Activated CD4-positive, alpha-beta T cell treated with anti-CD3 and anti-CD28 coated beads, Interleukin-2, amount 10 ng/mL, durations not matched to agents 7 days and 5 days (primary cell): ENCODE data around the gene CREBZF. TPM values are rescaled to one million over a fixed set of nuclear protein-coding genes. Genes with fewer than 3 reads are reported as not detected.
"Not testable (repeated sequence)": the region's sequence is repeated elsewhere in the genome, so short reads cannot be mapped to it uniquely, and the experiment has no call there.

Source experiments
- CTCF ChIA-PET: fragments of 350-600 bp; sonication (Branson Sonifier 250); formaldehyde crosslinking; loops from one replicate; lab custom pipeline; 2021; ENCODE audit warnings: antibody characterized with exemption; lab: Charles Lee
- POLR2A ChIA-PET: fragments of 350-600 bp; sonication (Branson Sonifier 250); formaldehyde crosslinking; loops from one replicate; lab custom pipeline; 2021; ENCODE audit warnings: antibody characterized with exemption; lab: Charles Lee
- DNase-seq: peaks from one replicate; pipeline ENCODE4 v3.0.0-alpha.2; 2020
- H3K27ac Mint-ChIP-seq: one replicate; pipeline ENCODE4 v1.8.0; 2021; ENCODE audit warnings: mild to moderate bottlenecking, moderate library complexity, mixed read lengths
- H3K27me3 Mint-ChIP-seq: one replicate; pipeline ENCODE4 v1.8.0; 2021; ENCODE audit warnings: mixed read lengths
- H3K36me3 Mint-ChIP-seq: one replicate; pipeline ENCODE4 v1.8.0; 2021; ENCODE audit warnings: low read depth, mixed read lengths
- H3K4me1 Mint-ChIP-seq: one replicate; pipeline ENCODE4 v1.8.0; 2021; ENCODE audit warnings: mixed read lengths
- H3K4me3 Mint-ChIP-seq: one replicate; pipeline ENCODE4 v1.8.0; 2021; ENCODE audit warnings: mild to moderate bottlenecking, moderate library complexity, mixed read lengths
- H3K9me3 Mint-ChIP-seq: one replicate; pipeline ENCODE4 v1.8.0; 2021; ENCODE audit warnings: mixed read lengths
- total RNA-seq, 2 experiments: library from RNA; stranded (reverse); gene quantifications; one replicate each; pipeline ENCODE4 v1.2.3, GENCODE V29; 2021

The CREBZF gene
- total RNA-seq, 2 experiments from 2014 or later, result 55.5 to 57.2 TPM

DNA sequence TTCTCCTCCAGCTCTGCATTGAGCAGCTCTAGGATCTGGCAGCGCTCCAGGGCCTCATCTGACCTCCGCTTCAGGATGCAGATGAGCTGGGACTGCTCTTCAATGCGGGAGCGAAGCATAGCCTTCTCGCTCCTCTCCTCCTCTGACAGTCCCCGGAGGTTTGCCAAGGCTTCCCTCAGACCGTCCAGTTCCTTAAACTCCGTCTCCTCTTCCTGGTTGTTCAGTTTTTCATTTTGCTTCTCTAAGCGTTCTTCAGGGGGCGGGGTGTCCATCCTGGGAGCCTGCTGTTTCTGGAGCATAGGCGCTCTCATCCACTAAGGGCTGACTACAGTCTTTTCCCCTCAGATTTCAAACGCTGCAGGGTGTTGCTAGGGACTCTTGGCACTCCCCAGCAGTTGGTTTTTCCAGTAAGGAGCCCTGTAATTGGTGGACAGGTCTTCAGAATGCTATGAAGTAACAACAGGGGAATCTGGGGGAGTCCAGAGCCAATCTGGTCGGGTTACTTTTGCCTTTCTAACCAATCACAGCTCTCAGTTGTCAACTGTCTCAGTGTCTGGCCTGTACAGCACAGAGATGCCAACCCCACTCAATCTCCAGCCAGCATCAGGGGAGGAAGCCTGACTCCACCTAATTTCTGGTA is 21.0 kb upstream of the CREBZF start, which contains the start of gene CCDC89:
TSS of gene CCDC89 (minus strand) at position 376 of the 640 bp plus-strand sequence. CDS start at position 311, 65 bp downstream.
- Mint-ChIP-seq H3K9me3 (no peaks in the 10 kb centered on the region), H3K4me3 (no peak within 1 kb of the TSS), H3K27me3 (peaks cover 4% of the 10 kb centered on the region), H3K27ac (no peak within 1 kb of the TSS), H3K4me1 (peaks cover 19% of the 10 kb centered on the region), H3K36me3 (peaks cover 4% of the 10 kb centered on the region)
- POLR2A ChIA-PET, result no interaction called here
- CTCF ChIA-PET, result interaction anchor here (0.7 to 1.3 kb wide), 7 partner anchors 9 to 169 kb away, joined by 3 to 4 read pairs (median 3); partner anchors contain the start of genes CCDC83 and CREBZF
- no peak for DNase-seq

DNA sequence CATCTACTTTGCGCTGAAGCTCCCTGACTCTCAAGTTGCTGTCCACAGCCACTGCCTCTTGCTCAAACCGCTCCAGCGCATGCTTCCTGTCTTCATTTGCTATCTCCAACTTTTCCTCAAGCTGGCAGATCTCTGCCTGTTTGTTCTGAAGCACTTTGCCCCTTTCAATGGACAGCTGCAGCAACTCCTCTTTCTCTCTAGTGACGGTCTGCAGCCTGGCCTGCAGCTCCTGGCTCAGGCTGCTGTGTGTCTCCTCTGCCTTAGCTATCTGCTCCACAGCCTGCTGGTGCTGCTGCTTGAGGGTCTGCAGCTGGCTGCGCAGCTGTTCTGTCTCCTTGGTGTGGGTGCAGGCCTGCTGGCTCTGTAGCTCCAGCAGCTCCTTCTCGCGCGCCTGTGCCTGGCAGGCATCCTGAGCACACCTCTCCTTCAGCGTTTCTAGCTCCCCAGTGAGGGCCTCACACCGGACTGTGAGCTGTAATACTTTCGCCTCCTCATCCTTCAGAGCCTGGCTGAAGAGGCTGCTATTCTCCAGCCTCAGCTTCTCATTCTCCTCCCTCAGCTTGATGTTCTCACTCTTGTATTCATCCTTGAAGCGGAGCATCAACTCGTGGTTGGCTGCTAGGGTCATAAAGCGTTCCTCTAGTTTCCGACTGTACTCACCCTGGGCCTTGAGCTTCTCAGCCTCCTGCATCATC is 20.3 kb upstream of the CREBZF start:
- Mint-ChIP-seq H3K4me3 (no peak overlapping the region), H3K27ac (no peak overlapping the region), H3K27me3 (peaks cover 8% of the 10 kb centered on the region), H3K36me3 (peaks cover 2% of the 10 kb centered on the region), H3K4me1 (peaks cover 17% of the 10 kb centered on the region), H3K9me3 (no peaks in the 10 kb centered on the region)
- no peak for DNase-seq
- CTCF ChIA-PET, result interaction anchor here (0.9 to 1.6 kb wide), 7 partner anchors 8 to 170 kb away, joined by 3 to 4 read pairs (median 3); partner anchors contain the start of gene CCDC83
- POLR2A ChIA-PET, result no interaction called here

DNA sequence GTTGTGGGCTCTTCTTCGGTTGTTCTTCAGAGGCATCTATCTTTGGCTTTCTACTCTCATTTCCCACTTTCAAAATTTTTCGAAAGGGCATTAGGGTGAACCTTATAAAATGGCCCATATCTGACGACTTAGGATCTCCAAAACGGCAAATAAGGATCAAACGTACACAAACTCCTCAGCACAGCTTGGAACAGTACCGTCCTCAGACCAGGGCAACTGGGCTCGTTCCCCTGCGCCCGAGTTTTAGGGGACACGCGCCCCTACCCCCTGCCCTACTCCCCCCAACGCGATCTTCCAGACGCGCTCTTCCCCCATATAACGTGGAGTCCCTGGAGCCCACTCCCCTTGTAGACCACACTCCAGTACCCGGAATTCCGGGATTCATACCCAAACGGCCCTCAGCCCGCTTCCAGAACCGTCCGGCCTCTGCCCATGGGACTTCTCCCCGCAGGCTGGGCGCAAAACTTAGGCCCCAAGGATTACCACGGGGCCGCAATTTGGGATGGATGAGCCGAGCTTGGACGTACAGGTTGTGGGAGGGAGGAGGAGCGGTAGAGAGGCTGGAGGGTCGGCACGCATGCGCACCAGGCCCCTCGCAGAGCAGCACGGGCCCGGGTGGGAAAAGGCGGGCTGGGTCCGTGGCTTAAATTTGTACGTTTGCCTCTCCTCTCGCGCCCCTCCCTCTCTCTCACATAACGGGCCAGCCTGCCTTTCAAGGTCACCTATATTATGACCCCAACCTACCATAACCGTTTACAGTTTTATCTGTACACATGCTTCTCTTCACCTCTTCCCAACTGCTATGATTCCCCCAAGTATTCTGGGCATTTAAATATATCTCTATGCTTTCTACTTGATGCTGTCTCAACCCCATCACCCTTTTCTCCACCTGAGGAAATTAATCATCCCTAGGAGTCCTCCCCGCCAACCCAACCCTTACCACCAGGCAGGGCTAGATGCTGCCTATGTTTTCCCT is 17.7 kb upstream of the CREBZF start:
- Mint-ChIP-seq H3K9me3 (no peaks in the 10 kb centered on the region), H3K27me3 (peaks cover 19% of the 10 kb centered on the region), H3K36me3 (no peaks in the 10 kb centered on the region), H3K27ac (peak overlapping the region; percentile 83), H3K4me3 (peak overlapping the region; percentile 62), H3K4me1 (peaks cover 16% of the 10 kb centered on the region)
- ChIA-PET POLR2A (no interaction called here), CTCF (interaction anchor here (0.6 to 1.6 kb wide), 3 partner anchors 8 to 232 kb away, joined by 4 read pairs; no protein-coding TSS in a partner anchor)
- DNase-seq, result peak; percentile 53

DNA sequence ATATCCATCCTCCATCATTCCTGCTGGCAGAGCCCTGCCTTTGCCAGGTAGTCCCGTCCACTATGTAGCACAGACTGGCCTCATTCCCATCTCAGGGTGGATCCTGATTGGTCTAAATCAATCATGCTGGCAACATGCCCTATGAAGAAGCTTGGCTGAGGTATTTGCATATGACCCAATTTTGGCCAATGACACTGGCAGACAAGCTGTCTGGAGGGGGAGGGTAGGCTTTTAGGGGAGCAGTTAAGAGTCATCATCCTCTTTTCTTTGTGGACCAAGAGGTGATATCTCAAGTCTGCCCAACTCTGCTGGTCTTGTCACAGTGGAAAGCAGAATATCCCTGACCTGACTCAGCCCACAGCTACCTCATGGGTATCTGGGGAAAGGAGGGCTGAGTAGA is 16.0 kb upstream of the CREBZF start:
- no peak for DNase-seq
- H3K27ac Mint-ChIP-seq, result no peak overlapping the region
- no peaks in the 10 kb centered on the region for H3K36me3 Mint-ChIP-seq
- no peak overlapping the region for H3K4me3 Mint-ChIP-seq
- H3K27me3 Mint-ChIP-seq, result peaks cover 20% of the 10 kb centered on the region
- peaks cover 16% of the 10 kb centered on the region for H3K4me1 Mint-ChIP-seq
- ChIA-PET POLR2A (no interaction called here), CTCF (interaction anchor here (0.8 to 2.1 kb wide), 7 partner anchors 9 to 174 kb away, joined by 3 to 8 read pairs (median 4); partner anchors contain the start of genes CCDC83 and CREBZF)
- H3K9me3 Mint-ChIP-seq, result no peaks in the 10 kb centered on the region

DNA sequence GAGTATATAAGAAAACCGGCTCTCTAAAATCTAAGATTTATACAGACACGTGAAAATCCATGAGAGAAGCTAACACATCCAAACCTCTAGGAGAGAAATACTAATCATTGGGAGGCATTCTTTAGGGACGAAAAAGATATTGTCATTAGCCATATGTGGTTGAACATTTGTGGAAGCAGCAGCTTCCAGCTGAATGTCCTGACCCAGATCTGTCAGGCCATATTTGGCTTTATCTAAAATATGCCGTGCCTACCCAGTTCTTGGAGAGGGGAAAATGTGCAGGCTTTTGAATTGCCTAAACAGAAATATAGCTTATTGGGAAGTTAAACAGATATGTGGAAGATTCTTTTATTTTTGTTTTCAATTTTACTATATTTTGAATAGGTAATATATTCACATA is 14.6 kb upstream of the CREBZF start:
- H3K27me3 Mint-ChIP-seq, result peaks cover 22% of the 10 kb centered on the region
- ChIA-PET POLR2A (no interaction called here), CTCF (interaction anchor here (0.7 to 2.1 kb wide), 8 partner anchors 10 to 175 kb away, joined by 3 to 8 read pairs (median 4); partner anchors contain the start of genes CCDC83 and TMEM126A)
- no peak overlapping the region for H3K4me3 Mint-ChIP-seq
- H3K27ac Mint-ChIP-seq, result no peak overlapping the region
- no peaks in the 10 kb centered on the region for H3K36me3 Mint-ChIP-seq
- H3K9me3 Mint-ChIP-seq, result no peaks in the 10 kb centered on the region
- DNase-seq, result no peak
- peaks cover 16% of the 10 kb centered on the region for H3K4me1 Mint-ChIP-seq

DNA sequence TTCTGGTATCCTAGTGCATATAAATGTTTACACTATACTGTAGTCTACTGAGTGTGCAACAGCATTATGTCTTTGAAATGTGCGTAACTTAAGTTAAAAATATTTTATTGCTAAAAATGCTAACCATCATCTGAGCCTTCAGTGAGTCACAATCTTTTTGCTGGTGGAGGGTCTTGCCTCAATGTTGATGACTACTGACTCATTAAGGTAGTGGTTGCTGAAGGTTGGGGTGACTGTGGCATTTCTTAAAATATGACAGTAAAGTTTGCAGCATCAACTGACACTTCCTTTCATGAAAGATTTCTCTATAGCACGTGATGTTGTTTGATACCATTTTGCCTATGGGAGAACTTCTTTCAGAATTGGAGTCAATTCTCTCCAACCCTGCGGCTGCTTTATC is 8.5 kb upstream of the CREBZF start:
- Mint-ChIP-seq H3K4me1 (peaks cover 8% of the 10 kb centered on the region), H3K36me3 (peaks cover 3% of the 10 kb centered on the region), H3K4me3 (no peak overlapping the region), H3K27ac (no peak overlapping the region), H3K9me3 (peaks cover 8% of the 10 kb centered on the region), H3K27me3 (peaks cover 6% of the 10 kb centered on the region)
- POLR2A ChIA-PET, result no interaction called here
- DNase-seq, result no peak
- CTCF ChIA-PET, result interaction anchor here (1.6 kb wide), 1 partner anchor 10 kb away, joined by 4 read pairs; no protein-coding TSS in a partner anchor

DNA sequence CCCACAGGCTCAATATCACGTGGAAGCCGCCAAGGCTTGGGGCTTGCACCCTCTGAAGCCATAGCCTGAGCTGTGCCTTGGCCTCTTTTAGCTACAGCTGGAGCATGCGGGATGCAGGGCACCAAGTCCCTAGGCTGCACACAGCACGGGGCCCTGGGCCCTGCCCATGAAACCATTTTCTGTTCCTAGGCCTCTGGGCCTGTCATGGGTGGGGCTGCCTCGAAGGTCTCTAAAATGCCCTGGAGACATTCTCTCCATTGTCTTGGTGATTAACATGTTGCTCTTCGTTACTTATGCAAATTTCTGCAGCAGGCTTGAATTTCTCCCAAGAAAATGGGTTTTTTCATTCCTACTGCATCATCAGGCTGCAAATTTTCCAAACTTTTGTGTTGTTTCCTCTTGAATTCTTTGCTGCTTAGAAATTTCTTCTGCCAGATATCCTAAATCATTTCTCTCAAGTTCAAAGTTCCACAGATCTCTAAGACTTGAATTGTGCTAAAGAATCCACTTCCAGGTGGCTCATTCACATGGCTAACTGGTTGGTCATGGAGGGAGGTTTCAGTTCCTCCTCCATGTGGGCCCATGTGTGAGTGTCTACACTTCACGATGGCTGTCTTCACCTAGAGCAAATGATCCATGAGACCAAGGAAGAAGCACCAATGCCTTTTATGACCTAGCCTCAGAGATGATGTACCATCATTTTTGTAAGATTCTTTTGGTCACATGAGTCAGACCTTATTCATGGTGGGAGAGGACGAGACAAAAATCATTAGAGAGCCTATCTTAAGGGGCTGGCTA is 7.4 kb upstream of the CREBZF start:
- POLR2A ChIA-PET, result no interaction called here
- DNase-seq, result no peak
- H3K9me3 Mint-ChIP-seq, result peaks cover 8% of the 10 kb centered on the region
- no peak overlapping the region for H3K27ac Mint-ChIP-seq
- CTCF ChIA-PET, result no interaction called here
- peaks cover 3% of the 10 kb centered on the region for H3K36me3 Mint-ChIP-seq
- H3K27me3 Mint-ChIP-seq, result peaks cover 2% of the 10 kb centered on the region
- H3K4me1 Mint-ChIP-seq, result peaks cover 8% of the 10 kb centered on the region
- no peak overlapping the region for H3K4me3 Mint-ChIP-seq

DNA sequence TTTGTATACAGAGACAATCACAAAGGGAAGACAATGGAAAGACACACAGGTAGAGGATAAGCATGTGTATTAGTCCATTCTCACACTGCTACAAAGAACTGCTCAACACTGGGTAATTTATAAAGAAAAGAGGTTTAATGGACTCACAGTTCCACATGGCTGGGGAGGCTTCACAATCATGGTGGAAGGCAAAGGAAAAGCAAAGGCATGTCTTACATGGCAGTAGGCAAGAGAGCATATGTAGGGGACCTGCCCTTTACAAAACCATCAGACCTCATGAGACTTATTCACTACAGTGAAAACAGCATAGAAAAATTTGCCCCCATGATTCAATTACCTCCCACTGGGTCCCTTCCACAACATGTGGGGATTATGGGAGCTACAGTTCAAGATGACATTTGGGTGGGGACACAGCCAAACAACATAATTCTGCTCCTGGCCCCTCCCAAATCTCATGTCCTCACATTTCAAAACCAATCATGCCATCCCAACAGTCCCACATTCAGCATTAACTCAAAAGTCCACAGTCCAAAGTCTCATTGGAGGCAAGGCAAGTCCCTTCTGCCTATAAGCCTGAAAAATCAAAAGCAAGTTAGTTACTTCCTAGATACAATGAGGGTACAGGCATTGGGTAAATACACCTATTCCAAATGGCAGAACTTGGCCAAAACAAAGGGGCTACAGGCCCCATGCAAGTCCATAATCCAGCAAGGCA is 6.2 kb upstream of the CREBZF start:
- H3K4me3 Mint-ChIP-seq, DNase-seq, H3K4me1 Mint-ChIP-seq, POLR2A ChIA-PET, H3K27ac Mint-ChIP-seq, H3K36me3 Mint-ChIP-seq, H3K9me3 Mint-ChIP-seq, H3K27me3 Mint-ChIP-seq: not testable (repeated sequence)
- CTCF ChIA-PET, result interaction anchor here (0.7 to 1.1 kb wide), 2 partner anchors 14 to 150 kb away, joined by 3 read pairs; no protein-coding TSS in a partner anchor

DNA sequence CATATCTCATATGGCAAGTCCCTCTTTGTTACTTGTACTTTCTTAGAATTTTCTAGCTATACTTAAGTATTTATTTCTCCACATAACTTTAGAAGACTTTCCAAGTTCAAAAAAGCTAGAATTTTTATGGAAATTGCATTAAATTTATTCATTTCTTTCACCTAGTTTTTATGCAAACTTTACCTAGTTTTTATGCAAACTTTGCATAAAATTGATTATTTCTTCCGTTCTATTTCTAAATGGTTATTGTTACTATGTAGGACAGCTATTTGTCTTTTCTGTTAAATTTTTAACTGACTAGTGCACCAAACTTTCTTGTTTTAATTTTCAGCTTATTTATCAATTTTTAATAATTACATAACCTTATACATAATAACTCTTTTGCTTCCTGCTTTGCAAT is 3.2 kb upstream of the CREBZF start:
- POLR2A ChIA-PET, result no interaction called here
- no peak overlapping the region for H3K4me3 Mint-ChIP-seq
- H3K9me3 Mint-ChIP-seq, result peaks cover 2% of the 10 kb centered on the region
- H3K4me1 Mint-ChIP-seq, result peaks cover 12% of the 10 kb centered on the region
- no peak overlapping the region for H3K27ac Mint-ChIP-seq
- no peak for DNase-seq
- H3K36me3 Mint-ChIP-seq, result peaks cover 14% of the 10 kb centered on the region
- CTCF ChIA-PET, result interaction anchor here (0.6 to 2.4 kb wide), 4 partner anchors 10 to 187 kb away, joined by 3 to 8 read pairs (median 3); partner anchors contain the start of genes CCDC83 and TMEM126A
- H3K27me3 Mint-ChIP-seq, result no peaks in the 10 kb centered on the region

DNA sequence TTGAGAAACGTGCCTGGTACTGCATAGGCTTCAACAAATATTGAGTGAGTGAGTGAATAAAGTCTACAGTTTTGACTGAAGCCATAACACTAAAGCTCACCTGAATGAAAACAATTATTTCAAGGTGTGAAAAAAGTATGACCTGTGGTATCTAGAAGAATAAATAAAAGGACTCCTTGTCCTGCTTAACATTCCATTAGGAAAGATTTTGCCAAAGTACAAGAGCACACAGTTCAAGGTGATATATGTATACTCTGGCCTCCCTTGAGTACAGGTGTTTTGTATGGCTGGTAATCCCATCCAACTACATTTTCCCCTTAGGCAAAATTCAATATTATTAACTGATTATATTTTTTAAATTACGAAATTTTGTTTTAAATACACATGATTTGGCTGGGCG is 1.8 kb upstream of the CREBZF start:
- DNase-seq, result no peak
- ChIA-PET CTCF (no interaction called here), POLR2A (no interaction called here)
- no peak overlapping the region for H3K27ac Mint-ChIP-seq
- H3K27me3 Mint-ChIP-seq, result no peaks in the 10 kb centered on the region
- peaks cover 2% of the 10 kb centered on the region for H3K9me3 Mint-ChIP-seq
- H3K36me3 Mint-ChIP-seq, result peaks cover 21% of the 10 kb centered on the region
- no peak overlapping the region for H3K4me3 Mint-ChIP-seq
- H3K4me1 Mint-ChIP-seq, result peaks cover 15% of the 10 kb centered on the region

DNA sequence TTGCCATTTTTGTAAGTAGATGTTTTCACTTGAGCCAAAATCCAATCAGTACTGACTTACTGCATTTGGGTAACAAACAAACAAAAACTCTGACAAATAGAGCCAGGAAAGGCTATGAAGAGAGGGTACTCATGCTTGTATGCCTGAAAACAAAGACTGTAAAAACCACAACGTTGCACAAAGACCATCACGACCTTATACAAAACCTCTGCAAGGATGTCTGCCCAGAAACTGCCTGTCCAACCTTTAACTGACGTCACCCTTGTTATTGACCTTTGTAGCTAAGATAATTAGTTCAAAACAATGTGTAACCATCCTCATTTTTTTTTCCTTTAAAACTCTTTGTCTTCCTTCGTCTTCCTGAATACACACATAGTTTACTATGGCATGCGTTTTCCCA is 804 bp upstream of the CREBZF start:
- Mint-ChIP-seq H3K36me3 (peaks cover 30% of the 10 kb centered on the region), H3K4me1 (peaks cover 24% of the 10 kb centered on the region), H3K9me3 (no peaks in the 10 kb centered on the region), H3K27me3 (no peaks in the 10 kb centered on the region), H3K4me3 (peak overlapping the region; percentile 100), H3K27ac (peak overlapping the region; percentile 100)
- POLR2A ChIA-PET, result interaction anchor here (0.9 kb wide), 1 partner anchor 149 kb away, joined by 3 read pairs; no protein-coding TSS in a partner anchor
- no peak for DNase-seq
- CTCF ChIA-PET, result no interaction called here
